Occipital lobe (tissue), 2 donors: ENCODE results near the gene EVI5. TPM values are rescaled to one million over a fixed set of nuclear protein-coding genes. Genes with fewer than 3 reads are reported as not detected.
"Not testable (repeated sequence)": the region's sequence is repeated elsewhere in the genome, so short reads cannot be mapped to it uniquely, and the experiment has no call there.

Experiments used
- DNase-seq: peaks from one replicate; lab custom pipeline; 2025; lab: John Stamatoyannopoulos, UW
- total RNA-seq: library from RNA; depleted of rRNA; stranded (reverse); fragments of >200 nt; gene quantifications from one replicate; pipeline ENCODE4 v1.2.3, GENCODE V29; 2014

Gene EVI5
- total RNA-seq, 1 donor from 2014 or later: 76.0 TPM

DNA sequence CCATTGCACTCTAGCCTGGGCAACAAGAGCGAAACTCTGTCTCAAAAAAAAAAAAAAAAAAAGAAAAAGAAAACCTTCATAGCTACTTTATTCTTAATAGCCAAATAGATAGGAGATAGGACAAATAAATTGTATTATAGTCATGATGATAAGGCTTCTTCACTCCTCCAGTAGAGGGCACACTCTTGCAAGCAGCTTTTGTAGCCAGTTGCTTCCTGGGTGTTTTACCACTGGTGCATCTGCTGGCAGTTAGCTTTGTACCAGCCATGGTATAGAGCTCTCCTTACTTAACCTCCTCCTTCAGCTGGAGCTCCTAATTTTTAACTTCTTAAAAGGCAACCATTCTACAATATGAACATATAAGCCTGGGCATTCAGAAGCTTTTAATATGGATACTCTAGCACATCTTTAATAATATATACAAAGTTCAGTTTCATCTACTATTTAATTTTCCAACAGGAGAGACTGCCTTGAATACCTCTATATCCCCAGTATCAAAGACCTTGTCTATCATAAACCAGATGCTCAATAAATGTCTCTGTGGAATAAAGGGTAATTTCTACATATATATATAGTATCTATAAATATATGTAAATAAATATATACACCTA lies 35.8 kb downstream of the EVI5 start:
- DNase-seq: peak; percentile 5

DNA sequence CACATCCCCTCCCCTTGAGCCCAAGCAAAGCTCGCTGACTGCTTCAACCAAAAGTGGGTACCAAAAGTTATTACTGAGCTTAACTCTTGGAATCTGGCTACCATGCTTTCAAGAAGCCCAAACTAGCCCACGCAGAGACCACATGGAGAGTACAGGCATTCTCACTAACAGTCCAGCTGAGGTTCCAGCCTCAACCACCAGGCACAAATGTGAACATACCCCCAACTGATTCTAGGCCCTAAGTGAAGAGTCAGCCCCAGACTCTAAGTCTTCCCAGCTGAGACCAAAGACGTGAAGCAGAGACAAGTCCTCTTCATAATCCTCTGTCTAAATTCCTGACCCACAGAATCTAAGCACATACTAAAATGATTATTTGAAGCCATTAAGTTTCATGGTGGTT lies 36.8 kb downstream of the EVI5 start:
- DNase-seq: no peak

DNA sequence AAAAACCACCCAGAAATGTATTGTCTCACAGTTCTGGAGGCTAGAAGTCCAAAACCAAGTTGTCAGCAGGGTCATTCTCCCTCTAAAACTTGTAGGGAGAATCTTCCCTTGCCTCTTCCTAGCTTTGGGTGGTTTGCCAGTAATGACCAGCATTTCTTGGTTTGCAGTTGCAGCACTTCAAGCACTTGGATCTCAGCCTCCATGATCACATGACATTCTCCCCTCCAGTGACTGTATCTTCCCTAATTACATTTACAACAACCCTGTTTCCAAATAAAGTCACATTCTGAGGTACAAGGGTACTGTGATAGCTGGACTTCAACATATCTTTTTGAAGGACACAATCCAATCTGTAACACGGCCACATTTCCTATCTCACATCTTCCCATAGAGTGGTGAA lies 37.2 kb downstream of the EVI5 start:
- no peak for DNase-seq

DNA sequence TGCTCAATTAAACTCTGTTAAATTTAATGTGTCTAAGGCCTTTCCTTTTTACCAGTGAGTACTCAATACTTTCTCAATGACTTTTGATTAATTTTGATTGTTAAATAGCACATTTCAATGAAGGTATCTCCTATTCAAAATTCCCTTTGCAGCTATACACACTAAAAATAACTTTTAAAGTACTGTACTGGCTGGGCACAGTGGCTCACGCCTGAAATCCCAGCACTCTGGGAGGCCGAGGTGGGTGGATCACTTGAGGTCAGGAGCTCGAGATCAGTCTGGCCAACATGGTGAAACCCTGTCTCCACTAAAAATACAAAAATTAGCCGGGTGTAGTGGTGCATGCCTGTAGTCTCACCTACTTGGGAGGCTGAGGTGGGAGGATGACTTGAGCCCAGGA lies 38.7 kb downstream of the EVI5 start:
- DNase-seq: not testable (repeated sequence)

DNA sequence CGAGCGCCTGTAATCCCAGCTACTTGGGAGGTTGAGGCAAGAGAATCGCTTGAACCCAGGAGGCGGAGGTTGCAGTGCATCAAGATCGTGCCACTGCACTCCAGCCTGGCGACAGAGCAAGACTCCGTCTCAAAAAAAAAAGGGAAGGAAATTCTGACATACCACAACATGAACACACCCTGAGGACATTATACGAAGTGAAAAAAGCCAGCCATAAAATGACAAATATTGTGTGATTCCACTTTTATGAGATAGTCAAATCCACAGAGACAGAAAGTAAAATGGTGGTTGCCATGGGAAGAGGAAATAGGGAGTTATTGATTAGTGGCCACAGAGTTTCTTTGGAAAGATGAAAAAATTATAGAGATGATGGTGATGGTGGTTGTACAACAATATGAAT lies 41.7 kb downstream of the EVI5 start:
- DNase-seq: no peak

DNA sequence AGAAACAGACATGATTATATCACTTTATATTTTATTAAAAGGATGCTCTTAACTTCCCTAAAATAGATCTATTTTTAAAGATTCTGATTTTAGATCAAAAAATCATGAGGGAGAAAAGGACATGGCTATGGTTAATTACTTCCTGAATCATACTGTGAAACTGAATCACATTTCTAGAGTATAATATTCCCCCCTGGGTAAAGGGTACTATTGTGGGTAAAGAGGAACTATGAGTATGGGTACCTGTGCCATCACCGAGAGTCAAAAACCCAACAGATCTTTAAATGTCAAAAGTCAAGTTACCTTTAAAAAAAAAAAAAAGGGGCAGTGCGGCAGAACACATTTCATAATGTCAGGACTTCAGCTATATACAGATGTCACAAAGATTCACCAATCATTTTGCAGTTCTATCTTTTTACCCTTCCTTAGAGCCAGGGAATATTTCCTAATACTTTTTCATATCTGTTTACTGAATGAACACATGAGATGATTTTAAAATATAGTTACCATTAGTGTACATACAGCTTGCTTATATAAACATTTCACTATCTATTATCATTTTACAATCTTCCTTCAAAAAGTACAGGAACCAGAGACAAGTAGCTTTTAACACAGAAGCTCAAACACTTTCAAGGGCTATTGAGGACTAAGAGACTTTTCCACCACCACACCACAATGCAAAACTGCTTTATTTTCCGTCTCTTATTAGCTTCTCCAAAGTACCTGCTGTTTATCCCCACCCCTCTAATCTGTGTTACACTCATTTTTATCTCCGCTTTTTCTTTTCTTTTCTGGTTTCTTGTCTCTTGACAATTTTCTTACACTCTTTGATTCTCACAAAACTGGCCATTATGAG lies 45.0 kb downstream of the EVI5 start:
- no peak for DNase-seq

DNA sequence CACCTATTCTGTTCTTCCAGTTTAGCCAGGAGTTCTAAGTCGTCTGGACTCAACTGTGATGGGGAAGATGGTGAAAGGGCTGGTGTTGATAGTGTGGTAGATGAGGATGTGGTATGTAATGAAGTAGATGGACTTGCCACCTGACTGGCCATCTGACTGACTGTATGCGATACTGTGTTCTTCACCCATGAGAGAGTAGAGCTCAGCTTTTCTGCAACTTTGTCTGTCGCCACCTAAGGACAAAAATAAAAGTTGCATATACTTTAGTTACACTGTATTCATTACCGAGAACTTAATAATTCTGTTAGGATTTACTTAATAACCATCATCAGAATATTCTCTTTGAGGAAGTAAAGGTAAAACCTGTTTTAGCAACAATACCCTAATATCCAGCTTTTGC lies 48.5 kb downstream of the EVI5 start:
- DNase-seq: no peak

DNA sequence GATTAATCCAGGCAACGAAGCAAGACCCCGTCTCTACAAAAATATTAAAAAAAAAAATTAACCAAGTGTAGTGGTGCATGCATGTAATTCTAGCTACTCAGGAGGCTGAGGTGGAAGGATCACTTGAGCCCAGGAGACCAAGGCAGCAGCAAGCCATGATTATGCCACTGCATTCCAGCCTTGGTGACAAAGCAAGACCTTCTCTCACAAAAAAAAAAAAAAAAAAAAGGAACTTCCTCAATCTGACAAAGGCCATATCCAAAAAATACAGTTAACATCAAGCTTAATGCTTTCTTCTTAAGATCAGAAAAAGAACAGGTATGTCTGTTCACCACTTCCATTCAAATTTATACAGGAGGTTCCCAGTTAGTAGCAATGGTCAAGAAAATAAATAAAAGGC lies 54.4 kb downstream of the EVI5 start:
- DNase-seq: no peak

DNA sequence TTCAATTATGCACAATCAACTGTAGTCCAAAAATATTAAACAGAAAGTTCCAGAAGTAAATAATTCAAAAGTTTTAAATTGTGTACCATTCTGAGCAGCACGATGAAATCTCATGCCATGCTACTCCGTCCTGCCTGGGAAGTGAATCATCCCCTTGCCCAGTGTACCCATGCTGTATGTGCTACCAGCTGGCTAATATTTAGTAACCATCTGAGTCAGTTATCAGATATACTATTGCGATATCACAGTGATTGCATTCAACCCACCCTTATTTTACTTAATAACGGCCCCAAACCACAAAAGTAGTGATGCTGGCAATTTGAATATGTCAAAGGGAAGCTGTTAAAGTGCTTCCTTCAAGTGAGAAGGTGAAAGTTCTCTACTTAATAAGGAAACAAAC lies 56.2 kb downstream of the EVI5 start:
- no peak for DNase-seq

DNA sequence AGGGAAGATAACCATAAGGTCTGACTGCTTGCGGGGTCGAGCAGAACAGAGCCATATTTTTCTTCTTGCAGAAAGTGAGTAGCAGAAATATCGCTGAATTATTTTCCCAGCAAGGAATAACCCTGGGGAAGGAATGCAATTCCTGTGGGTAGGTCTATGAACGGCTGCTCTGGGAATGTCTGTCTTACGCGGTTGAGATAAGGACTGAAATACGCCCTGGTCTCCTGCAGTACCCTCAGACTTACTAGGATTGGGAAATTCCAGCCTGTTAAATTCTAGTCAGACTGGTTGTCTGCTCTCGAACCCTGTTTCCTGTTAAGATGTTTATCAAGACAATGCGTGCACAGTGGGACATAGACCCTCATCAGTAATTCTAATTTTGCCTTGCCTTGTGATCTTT lies 61.2 kb downstream of the EVI5 start:
- DNase-seq: not testable (repeated sequence)

DNA sequence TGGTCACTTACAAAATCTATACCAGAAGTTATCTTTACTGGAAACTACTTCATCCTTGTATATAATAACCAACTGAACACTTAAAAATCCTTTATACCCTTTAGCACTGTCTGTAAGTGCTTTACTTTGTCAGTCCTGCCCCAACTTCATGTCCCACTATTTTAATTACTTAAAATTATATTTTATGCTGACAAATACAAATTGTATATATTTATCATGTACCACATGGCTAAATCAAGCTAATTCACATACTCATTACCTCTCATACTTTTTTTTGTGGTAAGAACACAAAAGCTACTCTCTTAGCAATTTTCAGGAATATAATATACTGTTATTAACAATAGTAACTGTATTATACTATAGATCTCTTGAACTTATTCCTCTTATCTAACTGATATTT lies 63.0 kb downstream of the EVI5 start:
- no peak for DNase-seq

DNA sequence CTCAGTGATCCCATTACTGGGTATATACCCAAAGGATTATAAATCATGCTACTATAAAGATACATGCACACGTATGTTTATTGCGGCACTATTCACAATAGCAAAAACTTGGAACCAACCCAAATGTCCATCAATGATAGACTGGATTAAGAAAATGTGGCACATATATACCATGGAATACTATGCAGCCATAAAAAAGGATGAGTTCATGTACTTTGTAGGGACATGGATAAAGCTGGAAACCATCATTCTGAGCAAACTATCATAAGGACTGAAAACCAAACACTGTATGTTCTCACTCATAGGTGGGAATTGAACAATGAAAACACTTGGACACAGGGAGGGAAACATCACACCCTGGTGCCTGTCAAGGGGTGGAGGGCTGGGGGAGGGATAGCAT lies 63.8 kb downstream of the EVI5 start:
- not testable (repeated sequence) for DNase-seq

DNA sequence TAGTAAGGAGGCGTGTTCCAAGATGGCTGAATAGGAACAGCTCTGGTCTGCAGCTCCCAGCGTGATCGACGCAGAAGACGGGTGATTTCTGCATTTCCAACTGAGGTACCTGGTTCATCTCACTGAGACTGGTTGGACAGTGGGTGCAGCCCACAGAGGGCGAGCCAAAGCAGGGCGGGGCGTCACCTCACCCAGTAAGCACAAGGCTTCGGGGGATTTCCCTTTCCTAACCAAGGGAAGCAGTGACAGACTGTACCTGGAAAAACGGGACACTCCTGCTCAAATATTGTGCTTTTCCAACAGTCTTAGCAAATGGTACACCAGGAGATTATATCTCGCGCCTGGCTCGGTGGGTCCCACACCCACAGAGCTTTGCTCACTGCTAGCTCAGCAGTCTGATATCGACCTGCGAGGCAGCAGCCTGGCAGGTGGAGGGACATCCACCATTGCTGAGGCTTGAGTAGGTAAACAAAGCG lies 69.4 kb downstream of the EVI5 start:
- DNase-seq: not testable (repeated sequence)

DNA sequence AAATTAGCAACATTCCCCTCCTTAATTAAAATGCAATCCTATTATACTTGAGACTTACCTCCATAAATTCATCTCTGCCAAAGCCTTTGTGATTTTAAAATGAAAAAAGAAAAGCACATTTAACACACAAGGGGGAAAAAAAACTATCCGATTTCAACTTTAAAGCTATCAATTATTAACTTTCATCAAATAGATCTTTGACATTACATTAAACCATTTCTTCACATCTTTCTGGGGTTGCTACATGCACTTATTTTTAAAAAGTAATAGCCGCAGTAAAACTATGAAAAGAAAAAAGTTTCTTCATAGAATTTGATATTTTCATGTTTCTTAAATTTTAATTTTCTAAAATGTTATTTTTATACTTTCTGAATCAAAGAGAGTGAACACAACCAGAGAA lies 71.0 kb downstream of the EVI5 start:
- DNase-seq: no peak

DNA sequence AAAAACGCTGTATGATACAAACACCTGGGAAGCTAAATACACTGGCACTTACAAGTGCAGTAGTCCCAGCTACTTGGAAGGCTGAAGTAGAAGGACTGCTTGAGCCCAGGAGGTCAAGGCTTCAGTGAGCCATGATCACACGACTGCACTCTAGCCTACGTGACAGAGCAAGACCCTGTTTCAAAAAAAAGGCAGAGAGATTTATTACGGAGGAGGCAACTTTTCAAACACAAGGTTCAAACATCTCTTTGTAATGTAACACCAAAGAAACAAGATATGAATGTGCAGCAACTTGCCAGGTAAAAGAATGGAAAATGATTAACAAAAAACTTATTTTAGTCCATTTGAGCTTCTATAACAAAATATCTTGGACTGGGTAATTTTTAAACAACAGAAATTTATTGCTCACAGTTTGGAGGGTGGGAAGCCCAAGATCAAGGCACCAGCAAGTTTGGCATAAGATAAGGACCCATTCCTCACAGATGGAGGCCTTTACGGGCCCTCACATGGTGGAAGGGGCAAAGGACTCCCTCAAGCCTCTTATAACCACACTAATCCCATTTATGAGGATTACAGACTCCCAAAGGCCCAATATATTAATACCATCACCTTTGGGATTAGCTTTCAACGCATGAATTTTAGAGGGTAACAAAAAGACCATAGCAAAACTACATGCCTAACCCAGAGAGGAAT lies 73.3 kb downstream of the EVI5 start:
- DNase-seq: no peak

DNA sequence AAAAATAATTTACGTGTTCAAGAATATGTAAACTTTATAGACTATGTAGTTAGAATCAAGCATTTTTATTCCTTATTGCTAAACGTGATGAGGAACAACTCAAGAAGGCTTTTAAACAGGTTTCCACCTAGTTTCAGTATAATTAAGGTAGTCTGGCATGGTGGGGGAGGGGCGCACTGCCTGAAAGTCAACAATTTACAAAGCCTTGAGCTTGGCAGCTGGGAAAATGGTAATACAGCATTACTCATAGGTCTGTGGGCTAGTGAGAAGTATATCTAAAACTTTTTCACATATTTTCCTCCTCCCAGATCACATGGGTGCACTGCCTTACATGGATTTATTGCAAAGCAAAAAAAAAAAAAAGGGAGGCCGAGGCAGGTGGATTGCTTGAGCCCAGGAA lies 75.2 kb downstream of the EVI5 start:
- no peak for DNase-seq

DNA sequence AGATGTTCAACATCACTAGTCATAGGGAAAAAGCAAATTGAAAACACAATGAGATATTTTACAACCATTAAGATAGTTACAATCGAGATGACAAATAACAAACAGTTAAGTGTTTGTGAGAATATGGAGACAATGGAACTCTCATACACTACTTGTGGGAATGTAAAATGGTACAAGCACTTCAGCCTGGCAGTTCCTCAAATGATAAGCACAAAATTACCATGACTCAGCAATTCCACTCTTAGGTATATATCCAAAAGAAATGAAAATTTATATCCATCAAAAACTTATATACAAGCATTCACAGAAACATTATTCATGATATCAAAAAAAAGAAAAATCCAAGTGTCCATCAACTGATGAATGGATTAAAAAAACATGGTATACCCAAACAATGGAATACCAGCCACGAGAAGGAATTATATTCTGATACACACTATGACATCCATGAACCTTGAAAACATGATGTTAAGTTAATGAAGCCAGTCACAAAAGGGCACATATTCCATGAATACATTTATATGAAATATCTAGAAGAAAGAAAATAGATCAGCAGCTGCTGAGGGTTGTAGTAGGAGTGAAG lies 76.4 kb downstream of the EVI5 start:
- no peak for DNase-seq

DNA sequence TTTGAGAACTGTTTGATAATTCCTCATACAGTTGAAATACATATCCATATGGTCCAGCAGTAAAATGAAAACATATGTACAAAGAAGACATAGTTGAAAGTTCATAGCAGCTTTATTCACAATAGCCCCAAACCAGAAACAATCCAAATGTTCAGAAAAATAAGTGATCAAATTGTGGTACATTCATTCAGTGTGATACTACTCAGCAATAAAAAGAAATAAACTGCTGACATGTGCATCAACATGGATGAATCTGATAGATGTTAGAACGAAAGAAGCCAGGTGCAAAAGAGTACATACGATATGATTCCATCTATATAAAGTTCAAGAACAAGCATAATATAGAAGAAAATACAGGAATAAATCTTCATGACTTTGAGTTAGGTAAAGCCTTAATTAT lies 77.2 kb downstream of the EVI5 start:
- no peak for DNase-seq

DNA sequence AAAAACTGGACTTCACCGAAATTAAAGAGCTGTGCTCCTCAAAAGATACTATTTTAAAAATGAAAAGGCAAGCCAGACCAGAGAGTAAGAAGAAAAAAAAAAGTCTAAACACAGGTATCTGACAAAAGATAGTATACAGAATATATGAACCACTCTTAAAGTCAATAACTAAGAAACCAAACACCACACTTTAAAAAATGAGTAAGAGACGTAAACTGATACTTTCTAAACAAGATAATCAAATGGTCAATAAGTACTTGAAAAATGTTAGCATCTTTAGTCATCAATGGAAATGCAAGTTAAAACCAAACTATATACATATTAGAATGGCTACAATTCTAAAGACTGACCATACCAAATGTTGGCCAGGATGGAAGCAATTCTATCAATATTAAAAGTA lies 77.6 kb downstream of the EVI5 start:
- no peak for DNase-seq

DNA sequence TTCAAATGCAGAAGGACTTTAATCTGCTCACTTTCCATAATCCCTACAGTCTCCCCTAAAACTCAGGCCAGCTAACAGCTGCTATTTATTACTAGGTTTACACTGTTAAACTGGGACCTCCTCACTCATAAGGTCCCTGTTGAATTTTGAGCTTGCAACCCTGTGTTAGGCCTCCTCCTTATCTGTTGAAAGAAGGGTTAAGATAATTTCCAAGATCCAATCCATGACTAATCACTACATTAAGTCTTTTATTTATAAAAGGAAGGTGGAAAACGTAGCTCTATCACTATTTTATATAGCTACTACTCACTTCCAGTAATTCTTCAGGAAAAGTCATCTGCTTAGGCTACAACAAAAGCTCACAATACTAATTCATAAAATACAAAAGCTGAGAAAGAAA lies 79.5 kb downstream of the EVI5 start:
- no peak for DNase-seq

DNA sequence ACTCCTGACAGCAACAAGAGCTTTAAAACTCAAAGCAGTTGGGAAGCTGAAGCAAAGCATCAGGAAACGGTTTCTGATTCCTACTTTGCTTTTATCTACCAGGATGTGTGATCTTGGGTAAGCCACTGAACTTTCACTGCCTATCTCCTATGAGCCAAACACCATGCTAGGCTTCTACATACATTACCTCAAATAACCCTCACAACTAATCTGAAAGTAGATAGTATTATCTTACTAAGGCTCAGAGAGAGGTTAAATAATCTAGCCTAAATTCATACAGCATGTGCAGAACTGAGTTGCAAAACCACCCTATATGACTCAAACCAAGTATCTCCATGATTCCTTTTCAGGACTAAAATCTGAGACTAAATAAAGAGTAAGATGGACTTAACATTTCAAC lies 83.8 kb downstream of the EVI5 start:
- no peak for DNase-seq

DNA sequence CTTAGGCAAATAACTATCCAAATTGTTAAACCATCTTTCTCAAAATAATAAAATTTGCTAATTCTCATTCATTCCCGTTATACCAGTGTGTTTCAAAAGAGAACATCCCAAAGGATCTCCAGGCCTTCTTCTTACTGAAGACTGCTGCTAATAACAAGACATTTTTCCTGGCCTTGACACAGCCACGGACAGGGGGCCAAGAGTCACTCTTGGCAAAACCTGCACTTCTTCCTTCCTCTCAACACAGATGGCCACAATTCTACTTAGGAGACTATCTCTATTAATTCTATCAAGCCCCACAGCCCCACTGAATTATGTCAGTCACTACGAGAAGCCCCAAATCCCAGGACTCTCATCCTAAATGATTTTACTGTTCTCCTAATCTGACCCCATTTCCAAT lies 86.0 kb downstream of the EVI5 start:
- no peak for DNase-seq
